ENCODE results near the gene ZNF521.

DNA sequence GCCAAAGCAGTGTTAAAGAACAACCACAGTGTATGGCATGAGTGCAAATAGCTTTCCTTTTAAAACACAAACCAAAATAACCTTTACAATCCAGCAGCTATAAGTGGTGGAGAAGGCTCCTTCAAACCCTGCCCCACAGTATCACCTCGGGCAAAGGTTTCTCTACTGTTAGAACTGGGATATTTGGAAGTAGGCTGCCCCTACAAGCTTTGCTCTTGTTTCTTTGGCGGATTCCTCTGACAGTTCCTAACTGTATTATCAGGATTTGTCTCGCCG lies 214.8 kb downstream of the ZNF521 start:
- TF ChIP-seq YY1 (IDR thresholded peaks at IDR 0.05; ENCODE audit: insufficient read depth, insufficient read length) = no peak
- TF ChIP-seq ZNF274 (IDR thresholded peaks at IDR 0.05; ENCODE audit: low read depth, low read length) = no peak
